B cell (primary cell): ENCODE measurements around the gene ELOVL6.

ENCODE experiments used
- CTCF ChIP-seq: fragments of 200-600 bp; IDR thresholded peaks from one replicate; pipeline ENCODE4 v1.8.0; 2022; ENCODE audit warnings: antibody characterized with exemption, mild to moderate bottlenecking
- EZH2 ChIP-seq: IDR thresholded peaks from 2 replicates; pipeline ENCODE4 v1.6.1; 2012; ENCODE audit warnings: borderline replicate concordance, low read depth, mild to moderate bottlenecking, moderate library complexity, low read length; ENCODE audit not compliant: insufficient read depth, poor library complexity, severe bottlenecking

GRCh38 chr4:110135523-110135922 is 62.9 kb downstream of the ELOVL6 start:
- no peak for TF ChIP-seq CTCF
- TF ChIP-seq EZH2: no peak
